Stimulated activated CD4-positive, alpha-beta T cell treated with anti-CD3 and anti-CD28 coated beads, TNF-alpha, amount 100 ng/mL, for 48 hours (primary cell): Measurements from ENCODE around the gene WRAP53.
"Not testable (repeated sequence)": the region's sequence is repeated elsewhere in the genome, so short reads cannot be mapped to it uniquely, and the experiment has no call there.

Experiments used
- DNase-seq, 3 donors: peaks; one replicate each; pipeline ENCODE4 v3.0.0-alpha.2; 2020; ENCODE audit warnings: low read depth in 3 of 3

Gene WRAP53

DNA sequence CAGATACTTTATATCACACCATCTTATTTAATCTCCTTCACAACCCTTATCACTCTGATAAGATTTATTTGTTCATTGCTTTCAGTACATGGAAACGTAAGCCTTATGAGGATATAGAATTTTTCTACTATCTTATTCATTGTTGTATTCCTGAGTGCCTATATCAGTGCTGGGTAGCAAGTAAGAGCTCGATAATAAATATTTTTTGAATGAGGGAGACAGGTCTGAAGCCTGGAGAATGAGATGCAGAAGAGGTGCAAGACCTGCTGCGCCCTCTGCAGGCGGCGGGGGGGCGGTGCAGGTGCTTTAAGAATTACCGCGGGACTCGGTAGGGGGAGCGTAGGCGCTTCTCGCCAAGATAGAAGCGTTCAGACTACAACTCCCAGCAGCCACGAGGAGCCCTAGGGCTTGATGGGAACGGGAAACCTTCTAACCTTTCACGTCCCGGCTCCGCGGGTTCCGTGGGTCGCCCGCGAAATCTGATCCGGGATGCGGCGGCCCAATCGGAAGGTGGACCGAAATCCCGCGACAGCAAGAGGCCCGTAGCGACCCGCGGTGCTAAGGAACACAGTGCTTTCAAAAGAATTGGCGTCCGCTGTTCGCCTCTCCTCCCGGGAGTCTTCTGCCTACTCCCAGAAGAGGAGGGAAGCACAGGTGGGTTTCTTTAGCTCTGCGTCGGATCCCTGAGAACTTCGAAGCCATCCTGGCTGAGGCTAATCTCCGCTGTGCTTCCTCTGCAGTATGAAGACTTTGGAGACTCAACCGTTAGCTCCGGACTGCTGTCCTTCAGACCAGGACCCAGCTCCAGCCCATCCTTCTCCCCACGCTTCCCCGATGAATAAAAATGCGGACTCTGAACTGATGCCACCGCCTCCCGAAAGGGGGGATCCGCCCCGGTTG, at the start of gene WRAP53:
WRAP53 (plus strand) TSS at position 570 of the 900 bp plus-strand sequence; CDS start at position 742, 172 bp downstream.
- DNase-seq: peak; percentile 90 to 95 (median 93)

DNA sequence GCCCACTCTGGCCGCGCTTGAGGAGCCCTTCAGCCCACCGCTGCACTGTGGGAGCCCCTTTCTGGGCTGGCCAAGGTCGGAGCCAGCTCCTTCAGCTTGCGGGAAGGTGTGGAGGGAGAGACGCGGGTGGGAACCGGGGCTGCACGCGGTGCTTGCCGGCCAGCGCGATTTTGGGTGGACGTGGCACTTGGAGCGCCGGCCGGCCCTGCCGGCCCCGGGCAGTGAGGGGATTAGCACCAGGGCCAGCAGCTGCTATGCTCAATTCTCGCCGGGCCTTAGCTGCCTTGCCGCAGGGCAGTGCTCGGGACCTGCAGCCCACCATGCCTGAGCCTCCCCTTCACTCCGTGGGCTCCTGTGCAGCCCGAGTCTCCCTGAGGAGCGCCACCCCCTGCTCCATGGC, 47.5 kb upstream of the WRAP53 start:
- no peak for DNase-seq

DNA sequence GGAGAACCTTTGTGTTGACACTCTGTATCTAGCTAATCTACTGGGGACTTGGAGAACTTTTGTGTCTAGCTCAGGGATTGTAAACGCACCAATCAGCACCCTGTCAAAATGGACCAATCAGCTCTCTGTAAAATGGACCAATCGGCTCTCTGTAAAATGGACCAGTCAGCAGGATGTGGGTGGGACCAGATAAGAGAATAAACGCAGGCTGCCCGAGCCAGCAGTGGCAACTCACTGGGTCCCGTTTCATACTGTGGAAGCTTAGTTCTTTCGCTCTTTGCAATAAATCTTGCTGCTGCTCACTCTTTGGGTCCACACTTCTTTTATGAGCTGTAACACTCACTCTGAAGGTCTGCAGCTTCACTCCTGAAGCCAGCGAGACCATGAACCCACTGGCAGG, 46.6 kb upstream of the WRAP53 start:
- not testable (repeated sequence) for DNase-seq

DNA sequence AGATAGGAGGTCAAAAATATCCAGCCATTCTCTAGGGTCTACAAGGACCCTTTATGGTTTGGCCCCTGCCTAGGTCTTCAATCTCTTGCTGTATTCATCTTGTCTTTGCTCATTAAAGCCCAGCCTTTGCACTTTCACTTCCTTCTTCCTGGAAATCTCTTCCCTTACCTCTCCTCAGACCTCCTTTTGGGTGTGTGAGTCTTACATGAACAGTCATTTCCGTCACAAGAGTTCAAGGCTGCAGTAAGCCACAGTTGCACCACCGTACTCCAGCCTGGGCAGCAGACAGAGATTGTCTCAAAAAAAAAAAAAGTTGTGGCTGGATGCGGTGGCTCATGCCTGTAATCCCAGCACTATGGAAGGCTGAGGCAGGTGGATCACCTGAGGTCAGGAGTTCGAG, 43.5 kb upstream of the WRAP53 start:
- no peak for DNase-seq

DNA sequence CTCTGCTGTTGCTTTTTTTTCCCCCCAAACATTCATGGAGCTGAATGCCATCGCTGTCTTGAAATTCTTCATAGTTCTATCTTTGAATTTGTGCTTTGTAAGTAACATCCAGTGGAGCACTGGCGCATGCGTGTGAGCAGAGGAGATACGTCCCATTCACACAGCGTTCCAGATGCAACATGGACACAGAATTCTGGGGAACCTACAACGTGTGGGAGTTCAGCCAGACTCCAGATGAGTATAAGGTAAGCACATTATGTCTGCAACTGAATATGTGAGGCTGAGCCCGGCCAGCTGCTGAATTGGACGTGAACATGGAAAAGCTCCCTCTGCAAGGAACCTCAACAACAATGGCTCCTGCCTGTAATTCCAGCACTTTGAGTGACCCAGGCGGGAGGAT, 41.8 kb upstream of the WRAP53 start:
- DNase-seq: no peak

DNA sequence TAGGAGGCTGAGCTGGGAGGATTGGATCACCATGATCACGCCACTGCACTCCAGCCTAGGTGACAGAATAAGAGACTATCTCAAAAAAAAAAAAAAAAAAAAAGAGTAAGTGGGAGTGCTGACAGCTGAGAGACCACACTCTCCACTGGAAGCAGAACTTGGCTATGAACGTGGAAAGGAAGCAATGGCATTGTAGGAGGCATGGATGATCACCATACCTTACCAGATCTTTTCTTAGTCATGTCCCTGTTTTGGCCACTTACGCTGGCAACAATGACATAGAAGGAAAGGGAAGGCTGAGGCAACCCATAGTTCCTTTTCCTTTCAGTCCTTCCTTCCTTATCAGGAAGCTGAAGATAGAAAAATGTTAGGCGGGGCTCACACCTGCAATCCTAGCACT, 41.3 kb upstream of the WRAP53 start:
- DNase-seq: no peak

DNA sequence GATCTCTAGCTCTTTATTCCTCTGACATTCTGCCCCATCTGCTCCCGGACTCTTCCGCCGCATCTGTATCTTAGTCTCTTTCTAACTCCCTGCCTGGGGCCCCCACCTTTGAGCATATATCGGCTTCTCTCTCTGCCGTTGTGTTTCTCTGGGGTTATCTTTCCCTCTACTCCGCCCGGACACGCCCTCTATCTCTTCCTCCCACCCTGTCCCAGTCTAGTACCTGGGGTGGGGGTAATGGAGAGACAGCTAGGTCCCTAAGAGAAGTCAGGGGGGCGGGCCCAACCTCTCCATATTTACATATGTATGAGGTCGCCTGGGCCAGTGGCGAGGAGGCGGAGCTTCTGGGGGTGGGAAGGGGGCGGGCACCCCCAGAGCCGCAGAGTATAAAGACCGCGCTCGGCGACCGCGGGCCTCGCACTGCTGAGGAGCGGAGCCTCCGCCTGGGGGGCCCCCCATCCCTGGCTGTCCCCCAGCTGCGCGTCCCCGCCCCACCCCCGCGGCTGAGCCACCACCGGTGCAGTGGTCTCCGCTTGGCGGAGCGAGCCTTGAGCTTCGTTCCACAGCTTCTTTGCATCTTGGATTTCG, 37.7 kb upstream of the WRAP53 start, which contains the start of gene ATP1B2:
ATP1B2 (plus strand) TSS at position 418 of the 588 bp plus-strand sequence. CDS start 593 bp downstream, outside the sequence.
- DNase-seq: peak; percentile 37 to 69 (median 41)

DNA sequence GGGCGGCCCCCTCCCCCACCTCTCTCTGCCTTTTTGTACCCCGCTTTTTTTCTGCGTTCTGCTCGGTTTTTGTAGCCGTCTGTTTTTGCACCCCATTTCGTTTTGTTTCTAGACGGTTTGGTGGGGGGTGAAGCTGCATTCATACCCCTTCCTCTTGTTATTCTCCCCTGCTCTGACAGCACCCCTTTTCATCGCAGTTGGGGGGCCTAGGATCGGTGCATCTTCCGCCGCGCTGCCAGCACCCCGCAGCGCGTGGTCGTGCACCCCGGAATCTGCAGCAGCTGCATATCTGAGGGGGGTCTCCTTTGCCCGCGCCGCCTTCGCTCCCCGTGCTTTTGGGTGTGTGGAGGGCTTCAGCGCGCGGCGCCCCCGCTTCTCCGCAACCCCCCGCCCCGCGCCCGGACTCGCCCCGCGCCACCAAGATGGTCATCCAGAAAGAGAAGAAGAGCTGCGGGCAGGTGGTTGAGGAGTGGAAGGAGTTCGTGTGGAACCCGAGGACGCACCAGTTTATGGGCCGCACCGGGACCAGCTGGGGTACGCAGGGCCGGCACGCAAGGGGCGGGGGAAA, 37.1 kb upstream of the WRAP53 start:
- no peak for DNase-seq

DNA sequence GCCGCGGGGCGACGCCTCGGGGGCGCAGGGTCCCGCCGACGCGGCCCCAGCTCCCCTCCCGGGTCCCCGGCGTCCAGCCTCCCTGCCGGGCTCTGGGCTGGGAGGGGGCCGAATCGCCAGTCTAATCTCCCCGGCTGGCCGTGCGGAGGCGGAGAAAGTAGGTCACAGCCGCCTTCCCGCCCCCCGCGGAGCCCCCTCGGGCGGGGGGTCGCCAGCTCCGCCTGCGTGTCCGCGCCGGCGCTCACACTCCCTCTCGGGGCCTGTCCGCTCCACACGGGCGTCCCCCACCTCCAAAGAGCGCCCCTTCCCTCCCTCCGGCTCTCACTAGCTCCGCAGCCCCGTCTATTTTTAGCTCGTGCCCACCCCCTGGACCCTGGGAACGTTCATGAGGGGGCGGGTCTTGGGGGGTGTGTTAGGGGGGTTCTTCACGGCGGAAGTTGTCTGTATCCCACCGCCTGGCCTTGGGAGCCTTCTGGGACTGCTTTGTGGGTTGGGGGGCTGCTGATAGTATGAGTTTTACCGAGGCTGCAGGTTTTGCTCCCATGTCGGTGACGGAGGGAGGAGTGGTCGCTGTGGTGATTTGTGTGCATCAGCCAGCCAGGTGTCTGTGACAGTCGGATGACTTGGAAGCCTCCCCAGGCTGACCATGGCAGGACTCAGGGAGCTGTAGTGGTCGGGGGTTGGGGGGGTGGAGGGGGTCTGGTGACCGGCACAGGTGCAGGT, 36.5 kb upstream of the WRAP53 start:
- no peak for DNase-seq

DNA sequence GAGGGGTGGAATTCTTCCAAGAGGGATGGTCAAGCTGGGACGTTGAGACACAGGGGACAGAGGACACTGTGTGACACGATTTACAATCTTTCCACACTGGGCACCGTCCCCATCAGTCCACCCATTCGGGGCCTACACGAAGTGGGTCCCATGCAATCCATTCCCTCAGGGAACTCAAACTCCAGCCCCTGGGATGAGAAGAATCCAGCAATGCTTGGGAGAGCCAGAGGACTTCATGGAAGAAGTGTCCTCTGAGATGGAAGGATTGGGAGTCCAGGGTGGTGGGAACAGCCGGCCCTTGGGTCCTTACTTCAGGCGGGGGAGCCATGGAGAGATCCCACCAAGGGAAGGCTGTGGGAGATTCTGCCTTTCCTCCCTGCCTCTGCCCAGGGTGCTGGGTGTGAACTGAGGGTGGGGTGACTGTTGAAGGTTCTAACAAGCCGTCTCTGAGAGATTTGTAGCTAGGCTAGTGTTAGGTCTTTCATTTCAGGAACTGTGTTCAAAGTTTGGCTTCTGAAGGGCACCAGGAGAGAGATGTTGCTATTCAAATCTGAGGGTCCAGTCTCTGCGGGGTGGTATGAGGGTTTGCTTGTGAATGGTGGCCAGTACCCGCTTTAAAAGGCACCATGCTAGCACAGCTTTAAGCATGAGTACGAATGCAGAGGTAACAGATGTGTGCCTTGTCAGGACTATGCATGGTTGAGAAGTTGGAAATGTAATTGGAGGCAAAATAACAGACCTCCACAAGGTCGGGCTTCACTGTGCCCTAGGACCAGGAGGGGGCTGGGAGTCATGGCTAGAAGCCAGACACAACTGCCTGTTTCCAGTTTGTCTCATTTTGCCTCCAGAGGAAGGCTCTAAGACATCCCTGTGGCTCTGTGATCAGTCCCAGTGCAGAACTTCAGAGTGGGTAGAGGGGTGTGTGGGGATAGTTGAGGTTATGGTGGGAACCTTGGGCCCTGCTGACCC, 35.6 kb upstream of the WRAP53 start:
- no peak for DNase-seq

DNA sequence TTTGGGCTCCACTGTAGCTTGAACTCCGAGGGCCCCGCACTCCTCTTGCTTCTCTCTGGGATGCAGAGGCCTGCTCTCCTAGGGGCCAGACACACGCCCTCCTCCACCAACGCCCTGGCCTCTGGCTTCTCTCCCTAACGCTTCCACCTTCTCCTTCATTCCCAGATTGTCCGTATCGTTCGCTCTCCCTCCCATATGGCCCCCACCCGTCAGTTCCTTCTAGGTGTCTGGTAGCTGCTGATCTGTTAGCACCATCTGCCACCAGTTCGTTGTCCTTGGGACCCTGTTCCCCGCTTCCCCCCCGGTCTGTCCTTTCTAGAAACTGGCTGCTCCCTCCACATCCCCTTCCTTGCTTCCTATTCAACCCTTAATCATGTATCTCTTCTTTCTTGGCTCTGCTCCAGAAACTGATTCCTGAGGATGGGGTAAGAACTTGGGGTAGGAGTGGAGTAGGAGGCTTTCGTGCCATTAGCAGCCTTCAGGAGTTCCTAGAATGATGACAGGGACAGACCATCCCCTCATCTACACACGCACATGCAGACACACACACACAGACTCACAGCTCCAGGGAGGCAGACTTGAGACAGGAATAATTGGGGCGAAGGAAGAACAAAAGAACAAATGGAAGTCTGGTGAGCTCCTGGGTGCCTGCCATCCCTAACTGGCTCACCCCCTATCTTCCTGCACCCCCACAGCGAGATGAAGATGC, 33.3 kb upstream of the WRAP53 start:
- no peak for DNase-seq

DNA sequence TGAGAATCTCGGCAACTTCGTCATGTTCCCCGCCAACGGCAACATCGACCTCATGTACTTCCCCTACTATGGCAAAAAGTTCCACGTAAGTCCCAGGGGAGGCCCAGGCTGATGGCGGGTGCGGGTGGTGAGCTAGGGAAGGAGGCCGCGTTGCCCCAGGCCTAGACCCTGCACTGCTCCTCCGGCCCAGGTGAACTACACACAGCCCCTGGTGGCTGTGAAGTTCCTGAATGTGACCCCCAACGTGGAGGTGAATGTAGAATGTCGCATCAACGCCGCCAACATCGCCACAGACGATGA, 32.8 kb upstream of the WRAP53 start:
- DNase-seq: no peak

DNA sequence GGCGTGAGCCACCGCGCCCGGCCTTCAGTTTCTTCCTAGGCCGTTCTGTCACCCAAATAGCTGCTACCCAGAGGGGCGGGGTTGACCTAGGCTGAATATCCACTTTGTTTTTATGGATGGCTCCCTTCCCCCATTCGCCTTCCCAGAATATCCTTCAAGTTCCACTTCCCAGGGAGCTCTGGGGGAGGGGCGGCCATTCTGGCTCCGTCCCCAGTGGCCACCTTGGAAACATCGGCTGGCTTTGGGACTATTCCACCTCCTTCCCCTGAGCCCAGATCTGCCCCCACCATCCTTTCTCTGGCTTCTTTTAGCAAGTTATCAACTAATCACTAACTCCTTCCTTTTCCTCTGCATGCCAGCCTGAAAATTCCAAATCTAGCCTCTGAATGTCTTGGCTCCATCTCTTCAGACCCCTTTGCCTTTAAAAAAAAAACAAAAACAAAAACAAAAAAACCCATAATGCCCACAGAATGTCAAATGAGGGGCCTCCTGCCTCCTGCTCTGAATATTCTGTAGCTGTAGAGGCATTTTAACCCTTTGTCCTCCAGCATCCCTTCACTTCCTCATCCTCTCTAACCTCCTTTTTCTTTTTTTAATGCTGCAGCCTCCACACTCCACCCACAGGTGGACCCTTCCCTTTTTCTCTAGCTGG, 31.2 kb upstream of the WRAP53 start:
- no peak for DNase-seq

DNA sequence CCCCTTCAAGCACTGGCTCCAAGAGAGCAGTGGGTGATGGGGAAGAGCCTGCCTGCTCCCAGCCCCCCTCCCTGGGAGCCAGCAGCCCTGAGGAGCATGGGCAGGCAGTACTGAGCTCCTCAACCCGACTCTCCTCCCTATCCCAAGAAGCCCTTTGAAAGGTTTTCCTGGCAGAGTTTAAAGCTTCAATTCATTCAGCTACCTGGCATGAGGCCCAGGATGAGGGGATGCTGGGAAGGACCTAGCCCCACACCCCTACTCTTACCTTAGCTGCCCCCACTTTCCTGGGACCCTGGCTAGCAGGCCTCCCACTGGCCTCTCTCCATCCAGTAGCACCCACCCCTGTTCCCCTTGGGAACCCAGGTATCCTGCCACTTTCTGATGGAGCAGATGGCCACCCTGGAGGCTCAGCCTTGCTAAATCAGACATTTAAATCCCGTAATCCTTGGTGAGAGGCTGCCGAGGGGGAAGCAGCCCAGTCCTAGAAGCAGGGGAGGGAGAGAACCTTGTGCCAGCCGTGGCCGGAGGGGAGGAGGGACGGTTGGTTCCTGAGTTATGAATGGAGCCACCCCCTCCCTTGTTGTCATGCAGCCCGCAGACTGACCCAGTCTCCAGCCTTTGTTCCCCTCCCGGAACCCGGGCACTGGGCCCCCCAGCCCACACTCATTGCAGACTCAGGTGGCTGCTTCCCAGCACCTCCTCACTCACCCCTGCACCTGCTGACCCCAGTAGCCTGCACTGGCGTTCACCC, 20.4 kb upstream of the WRAP53 start:
- no peak for DNase-seq

DNA sequence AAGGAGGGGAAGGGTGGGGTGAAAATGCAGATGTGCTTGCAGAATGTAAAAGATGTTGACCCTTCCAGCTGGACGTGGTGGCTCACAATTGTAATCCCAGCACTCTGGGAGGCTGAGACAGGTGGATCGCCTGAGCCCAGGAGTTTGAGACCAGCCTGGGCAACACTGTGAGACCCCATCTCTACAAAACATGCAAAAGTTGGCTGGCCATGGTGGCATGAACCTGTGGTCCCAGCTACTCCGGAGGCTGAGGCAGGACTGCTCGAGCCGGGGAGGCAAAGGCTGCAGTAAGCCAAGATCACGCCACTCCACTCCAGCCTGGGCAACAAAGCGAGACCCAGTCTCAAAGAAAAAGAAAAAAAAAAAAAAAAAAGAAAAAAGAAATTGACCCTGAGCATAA, 19.8 kb upstream of the WRAP53 start:
- DNase-seq: no peak

DNA sequence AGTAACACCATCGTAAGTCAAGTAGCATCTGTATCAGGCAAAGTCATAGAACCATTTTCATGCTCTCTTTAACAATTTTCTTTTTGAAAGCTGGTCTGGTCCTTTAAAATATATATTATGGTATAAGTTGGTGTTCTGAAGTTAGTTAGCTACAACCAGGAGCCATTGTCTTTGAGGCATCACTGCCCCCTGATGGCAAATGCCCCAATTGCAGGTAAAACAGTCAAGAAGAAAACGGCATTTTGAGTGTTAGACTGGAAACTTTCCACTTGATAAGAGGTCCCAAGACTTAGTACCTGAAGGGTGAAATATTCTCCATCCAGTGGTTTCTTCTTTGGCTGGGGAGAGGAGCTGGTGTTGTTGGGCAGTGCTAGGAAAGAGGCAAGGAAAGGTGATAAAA, 15.0 kb upstream of the WRAP53 start:
- DNase-seq: peak in 1 of 3 donors; percentile 20

DNA sequence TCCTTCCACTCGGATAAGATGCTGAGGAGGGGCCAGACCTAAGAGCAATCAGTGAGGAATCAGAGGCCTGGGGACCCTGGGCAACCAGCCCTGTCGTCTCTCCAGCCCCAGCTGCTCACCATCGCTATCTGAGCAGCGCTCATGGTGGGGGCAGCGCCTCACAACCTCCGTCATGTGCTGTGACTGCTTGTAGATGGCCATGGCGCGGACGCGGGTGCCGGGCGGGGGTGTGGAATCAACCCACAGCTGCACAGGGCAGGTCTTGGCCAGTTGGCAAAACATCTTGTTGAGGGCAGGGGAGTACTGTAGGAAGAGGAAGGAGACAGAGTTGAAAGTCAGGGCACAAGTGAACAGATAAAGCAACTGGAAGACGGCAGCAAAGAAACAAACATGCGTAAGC, 13.3 kb upstream of the WRAP53 start:
- DNase-seq: no peak

DNA sequence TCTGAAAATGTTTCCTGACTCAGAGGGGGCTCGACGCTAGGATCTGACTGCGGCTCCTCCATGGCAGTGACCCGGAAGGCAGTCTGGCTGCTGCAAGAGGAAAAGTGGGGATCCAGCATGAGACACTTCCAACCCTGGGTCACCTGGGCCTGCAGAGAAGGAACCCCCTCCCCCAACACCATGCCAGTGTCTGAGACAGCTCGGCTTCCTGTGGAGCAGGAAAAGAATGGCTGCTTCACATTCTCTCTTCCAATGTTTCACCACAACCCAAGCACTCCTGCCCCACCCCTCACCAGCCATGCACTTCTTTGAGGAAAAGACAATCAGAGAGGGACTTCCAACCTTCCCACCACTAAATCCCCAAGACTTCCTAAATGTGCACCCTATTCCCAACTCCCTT, 11.7 kb upstream of the WRAP53 start:
- DNase-seq: no peak

DNA sequence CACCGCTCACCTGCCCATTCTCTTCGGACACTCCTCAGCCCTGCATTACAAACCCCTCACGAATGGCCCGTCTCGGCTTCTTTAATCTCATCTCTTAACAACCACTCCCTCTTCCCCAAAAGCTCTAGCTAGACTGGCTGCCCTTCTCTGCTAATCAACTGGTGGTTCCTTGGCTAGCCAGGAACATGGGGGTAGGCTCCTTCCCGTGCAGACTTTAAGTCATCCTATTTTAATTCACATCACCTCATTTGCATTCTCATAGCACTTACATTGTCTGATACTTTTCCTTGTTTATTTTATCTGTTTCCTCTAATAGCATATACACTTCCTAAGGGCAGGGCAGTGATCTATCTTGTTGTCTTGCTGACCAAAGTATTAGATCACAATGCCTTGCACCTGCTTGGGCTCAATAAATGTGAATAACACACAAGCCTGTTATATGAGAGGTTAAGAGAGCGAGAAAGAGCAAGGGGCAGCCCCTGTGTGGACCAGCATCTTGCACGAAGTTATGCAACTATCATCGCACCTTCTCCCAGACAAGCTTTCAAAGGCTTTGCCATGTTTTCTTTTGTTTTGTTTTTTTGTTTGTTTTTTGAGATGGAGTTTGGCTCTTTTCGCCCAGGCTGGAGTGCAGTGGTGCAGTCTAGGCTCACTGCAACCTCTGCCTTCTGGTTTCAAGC, 10.7 kb upstream of the WRAP53 start:
- no peak for DNase-seq
